GM18507 (cell line): ENCODE data around the gene MAN2B2.
A peak's percentile ranks its signal among the peaks of the same experiment; 100 is the strongest.

ENCODE experiments used
- DNase-seq: peaks from one replicate; pipeline ENCODE4 v3.0.0; 2011; ENCODE audit warnings: low read depth; ENCODE audit not compliant: insufficient read length; ENCODE audit errors: extremely low spot score
- FAIRE-seq: peaks from 2 replicates; lab custom pipeline; 2011; peaks lifted over from hg19 to GRCh38; lab: Jason Lieb, UNC

The MAN2B2 gene

DNA sequence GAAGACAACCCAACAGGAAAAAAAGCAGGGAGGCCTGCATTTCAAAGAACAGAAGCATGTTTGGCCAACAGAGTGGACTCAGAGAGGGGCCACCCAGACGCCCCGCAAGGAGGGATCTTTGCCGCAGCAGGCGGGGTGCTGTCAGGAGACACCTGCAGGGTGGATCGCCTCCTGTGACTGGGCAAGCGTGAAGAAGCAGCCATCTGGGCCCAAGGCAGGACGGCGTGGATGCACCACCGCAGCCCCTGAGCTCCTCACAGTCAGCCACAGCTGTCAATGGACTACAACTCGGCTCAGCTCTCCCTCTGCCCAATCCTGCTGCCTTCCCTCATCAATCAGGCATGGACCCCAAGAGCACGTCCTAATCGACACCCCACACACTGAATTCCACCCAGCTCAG is 32.0 kb upstream of the MAN2B2 start:
- DNase-seq, result no peak
- FAIRE-seq, result no peak

GRCh38 chr4:6546091-6546490 is 28.9 kb upstream of the MAN2B2 start:
- FAIRE-seq (no peak), DNase-seq (no peak)

GRCh38 chr4:6546681-6547447 is 28.1 kb upstream of the MAN2B2 start:
- FAIRE-seq, result peak; percentile 77

GRCh38 chr4:6548201-6548881 is 26.6 kb upstream of the MAN2B2 start:
- no peak for FAIRE-seq
- no peak for DNase-seq

More at GRCh38 chr4:6546681-6547447, 28.1 kb upstream of the MAN2B2 start:
- DNase-seq, result peak; percentile 28

DNA sequence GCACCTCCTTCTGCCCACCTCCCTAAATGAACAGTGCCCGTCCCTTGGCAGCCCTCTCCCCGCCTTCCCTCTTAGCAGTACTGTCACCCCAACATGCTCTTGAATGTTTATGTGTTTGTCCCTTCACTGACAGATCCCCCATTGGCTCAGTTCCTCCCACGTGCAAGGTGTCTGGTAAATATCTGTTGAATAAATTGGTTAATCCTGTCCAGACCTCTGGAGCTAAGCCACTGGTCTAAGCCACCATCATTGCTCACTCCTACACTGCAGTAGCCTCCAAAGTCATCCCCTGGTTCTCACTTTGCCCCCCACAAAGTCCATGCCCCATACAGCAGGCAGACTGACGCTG is 26.1 kb upstream of the MAN2B2 start:
- FAIRE-seq (no peak), DNase-seq (no peak)

DNA sequence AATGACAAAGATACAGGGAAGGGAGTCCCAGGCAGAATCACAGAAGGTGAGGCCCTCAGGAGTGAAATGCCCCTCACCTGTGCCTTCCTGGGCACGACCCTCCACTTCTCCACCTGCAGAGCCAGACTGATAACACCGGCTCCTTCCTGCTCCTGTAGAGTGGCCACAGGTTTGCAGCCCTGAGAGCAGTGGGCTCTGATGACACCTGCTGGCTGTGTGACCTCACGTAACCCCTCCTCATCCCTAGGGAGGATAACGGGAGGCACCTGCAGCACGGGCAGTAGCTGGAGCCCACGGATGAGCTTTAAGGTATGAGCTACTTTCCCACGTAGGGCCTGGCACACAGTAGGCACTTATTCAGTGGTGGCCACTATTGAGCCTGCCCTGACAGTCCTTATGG is 25.5 kb upstream of the MAN2B2 start:
- no peak for FAIRE-seq
- no peak for DNase-seq

DNA sequence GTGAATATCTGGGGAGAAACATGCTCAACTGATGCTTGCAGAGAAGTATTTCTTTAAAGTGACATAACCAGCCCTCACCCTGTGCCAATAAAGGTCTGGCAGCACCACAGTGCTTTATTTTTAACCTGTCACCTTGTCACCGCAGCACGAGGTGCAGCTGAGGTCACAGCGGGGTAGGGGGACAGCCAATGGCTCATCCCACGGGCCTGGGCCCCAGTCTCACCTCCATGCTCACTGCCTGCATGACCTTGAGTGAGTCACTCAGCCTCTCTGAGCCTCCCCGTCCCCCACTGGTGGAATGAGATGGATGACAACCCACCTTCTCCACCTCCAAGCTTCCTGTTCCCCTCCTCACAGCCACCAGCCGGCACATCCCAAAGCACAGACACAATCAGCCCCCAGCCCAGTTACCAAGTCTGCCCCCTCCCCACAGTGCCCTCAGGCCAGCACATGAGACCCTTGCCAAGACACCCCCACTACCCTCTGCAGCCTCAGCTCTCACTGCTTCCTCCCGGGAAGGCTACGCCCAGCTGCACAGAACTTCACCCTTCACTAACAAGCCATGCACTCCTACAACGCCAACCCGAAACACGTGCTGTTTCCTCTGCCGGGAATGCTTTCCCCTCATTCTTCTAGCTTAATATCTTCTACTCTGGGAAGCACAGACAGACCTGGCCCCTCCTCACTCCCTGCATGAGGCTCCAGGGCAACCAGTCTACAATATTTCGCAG is 24.9 kb upstream of the MAN2B2 start:
- no peak for FAIRE-seq
- no peak for DNase-seq

DNA sequence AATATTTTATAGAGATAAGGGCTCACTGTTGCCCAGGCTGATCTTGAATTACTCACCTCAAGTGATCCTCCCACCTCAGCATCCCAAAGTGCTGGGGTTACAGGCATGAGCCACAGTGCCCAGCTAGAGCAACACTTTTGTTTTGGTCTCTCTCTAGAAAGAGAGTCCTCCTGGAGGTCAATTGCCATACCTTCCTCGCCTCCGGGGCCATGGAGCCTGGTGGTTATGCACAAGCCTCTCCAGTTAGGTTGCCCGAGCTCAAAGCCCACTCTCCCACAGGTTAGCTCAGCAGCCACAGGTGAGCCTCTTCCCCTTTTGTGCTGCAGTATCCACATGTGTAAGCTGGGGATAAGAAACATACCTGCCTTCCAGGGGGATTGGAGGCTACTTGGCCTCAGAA is 24.2 kb upstream of the MAN2B2 start:
- DNase-seq (no peak), FAIRE-seq (no peak)

GRCh38 chr4:6551660-6552059 is 23.3 kb upstream of the MAN2B2 start:
- DNase-seq, result no peak
- FAIRE-seq, result no peak

GRCh38 chr4:6555519-6555918 is 19.5 kb upstream of the MAN2B2 start:
- DNase-seq (no peak), FAIRE-seq (no peak)

DNA sequence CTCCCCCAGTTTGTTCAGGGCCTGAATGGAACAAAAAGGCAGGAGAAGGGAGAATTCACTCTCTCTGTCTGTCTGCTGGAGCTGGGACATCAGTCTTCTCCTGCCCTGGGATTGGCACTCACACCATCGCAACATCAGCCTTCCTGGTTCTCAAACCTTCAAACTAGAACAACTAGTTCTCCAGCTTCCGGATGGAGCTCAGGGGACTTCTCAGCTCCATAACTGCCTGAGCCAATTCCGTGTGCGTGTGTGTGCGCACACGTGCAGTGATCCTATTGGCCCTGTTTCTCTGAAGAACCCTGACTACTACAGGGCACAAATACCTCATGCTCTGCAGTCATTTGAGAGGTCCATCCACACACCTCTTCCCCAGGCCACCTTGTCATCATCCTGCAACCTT is 18.7 kb upstream of the MAN2B2 start:
- no peak for FAIRE-seq
- DNase-seq, result no peak

DNA sequence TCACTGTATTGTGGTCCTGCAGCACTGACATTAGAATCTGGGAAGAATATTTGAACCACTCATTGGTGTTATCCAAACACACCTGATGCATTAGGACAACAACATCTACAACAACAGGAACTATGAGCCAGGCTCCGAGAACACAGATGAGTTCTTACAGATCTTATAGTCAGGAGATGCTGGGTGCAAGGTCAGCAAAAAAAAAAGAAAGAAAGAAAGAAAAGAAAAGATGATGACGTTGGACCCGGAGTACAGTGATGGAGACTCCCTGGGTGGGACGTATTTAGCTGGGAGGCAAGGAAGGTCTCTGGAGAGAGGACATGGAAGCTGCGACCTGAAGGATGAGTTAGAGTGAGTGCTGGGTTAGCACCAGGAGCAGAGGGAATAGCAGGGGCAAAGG is 17.8 kb upstream of the MAN2B2 start:
- DNase-seq (no peak), FAIRE-seq (no peak)

DNA sequence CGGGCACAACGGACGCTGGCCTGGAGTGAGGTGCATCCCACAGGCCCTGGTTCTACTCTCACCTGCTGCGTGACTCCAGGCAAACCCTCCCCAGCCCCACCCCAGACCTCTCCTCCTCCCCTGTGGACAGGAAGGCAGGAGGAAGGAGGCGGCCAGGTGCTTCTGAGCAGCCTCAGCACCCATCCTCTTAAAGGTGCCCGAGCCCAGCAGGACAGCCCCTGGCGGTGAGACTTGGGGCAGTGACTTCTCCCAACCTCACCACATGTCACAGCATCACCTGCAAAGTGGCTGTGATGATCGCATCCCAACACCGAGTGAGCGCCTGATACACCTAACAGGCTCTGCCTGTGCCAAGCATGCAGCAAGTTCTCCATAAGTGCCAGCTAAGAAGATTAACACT is 17.1 kb upstream of the MAN2B2 start:
- FAIRE-seq (no peak), DNase-seq (no peak)

DNA sequence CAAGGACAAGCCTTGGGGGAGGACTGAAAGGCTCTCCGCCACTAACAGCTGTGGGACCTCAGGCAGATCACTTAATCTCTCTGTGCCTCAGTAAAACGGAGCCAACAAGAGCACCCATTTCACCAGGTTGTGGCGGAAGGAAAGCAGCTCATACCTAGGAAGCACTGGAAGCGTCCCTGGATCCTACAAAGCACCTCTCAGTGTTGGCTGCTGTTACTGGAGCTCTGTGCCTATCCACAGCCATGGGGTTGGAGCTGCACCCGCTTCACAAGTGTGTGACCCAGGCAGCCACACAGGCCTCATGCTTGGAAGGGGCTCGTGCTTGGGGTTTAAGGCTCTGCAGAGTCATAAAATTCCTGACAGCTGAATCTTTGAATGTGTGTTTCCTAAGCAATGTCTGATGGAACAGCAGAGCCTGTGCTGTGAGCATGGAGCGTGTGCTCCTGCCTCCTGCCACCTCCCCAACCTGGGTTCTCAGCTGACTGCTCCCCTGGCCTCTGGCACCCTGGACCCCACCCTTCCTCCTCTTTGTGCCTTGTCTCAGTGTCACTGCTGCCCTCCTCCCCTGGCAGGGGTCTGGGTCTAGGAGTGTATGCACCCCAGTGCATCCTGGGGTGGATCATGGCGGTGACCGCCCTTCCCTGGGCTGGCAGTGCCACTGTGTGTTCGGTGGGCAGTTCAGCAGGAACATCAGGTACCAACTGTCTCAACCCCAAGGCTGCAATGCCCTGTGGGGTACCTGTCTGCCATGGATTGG is 14.4 kb upstream of the MAN2B2 start:
- FAIRE-seq, result no peak
- no peak for DNase-seq

DNA sequence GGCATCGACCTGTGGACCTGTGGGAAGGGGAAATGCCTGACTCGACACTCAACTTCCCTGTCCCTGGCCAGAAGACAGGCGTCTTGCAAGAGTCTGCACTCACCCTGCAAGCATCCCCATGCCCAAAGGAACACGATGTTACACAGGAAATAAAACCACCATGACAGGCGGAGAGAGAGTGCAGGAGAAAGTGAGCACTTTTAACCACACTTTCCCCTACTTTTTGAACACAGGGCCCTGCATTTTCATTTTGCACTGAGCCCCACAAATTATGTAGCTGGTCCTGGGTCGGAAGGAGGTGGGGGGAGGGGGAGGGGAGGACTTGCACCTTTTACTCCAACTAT is 13.8 kb upstream of the MAN2B2 start:
- DNase-seq (no peak), FAIRE-seq (no peak)

DNA sequence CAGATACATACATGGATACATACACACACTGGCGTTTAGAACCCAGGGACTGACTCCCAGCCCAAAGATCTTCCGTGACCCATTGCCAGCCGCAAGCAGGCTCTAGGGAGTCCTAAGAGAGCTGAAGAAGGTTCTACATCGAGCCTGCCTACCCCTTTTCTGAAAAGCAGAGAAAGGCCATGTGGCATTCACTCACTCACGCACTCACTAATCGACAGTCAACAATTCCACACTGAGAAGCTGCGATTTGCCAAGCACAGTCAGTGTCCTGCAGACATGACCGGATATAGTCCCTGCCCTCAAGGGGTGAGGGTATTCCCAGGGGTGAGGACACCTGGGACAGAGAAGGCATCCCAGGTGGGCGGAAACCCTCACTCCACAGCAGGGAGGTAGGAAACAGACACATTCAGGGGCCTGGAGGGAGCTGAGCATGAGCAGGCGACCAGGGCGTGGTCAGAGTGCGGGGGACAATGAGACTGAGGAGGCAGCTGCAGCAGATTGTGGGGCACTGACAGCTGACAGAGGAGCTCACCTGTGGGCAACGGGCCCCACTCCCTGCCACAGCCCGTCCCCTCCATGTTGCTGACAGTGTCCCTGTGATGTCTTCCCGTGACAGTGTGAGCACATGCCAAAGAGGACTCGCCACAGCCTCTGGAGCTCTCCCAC is 13.2 kb upstream of the MAN2B2 start:
- no peak for FAIRE-seq
- no peak for DNase-seq

- DNase-seq, result no peak
- FAIRE-seq, result no peak
These were observed 11.8 kb upstream of the MAN2B2 start for GRCh38 chr4:6562931-6563901.

DNA sequence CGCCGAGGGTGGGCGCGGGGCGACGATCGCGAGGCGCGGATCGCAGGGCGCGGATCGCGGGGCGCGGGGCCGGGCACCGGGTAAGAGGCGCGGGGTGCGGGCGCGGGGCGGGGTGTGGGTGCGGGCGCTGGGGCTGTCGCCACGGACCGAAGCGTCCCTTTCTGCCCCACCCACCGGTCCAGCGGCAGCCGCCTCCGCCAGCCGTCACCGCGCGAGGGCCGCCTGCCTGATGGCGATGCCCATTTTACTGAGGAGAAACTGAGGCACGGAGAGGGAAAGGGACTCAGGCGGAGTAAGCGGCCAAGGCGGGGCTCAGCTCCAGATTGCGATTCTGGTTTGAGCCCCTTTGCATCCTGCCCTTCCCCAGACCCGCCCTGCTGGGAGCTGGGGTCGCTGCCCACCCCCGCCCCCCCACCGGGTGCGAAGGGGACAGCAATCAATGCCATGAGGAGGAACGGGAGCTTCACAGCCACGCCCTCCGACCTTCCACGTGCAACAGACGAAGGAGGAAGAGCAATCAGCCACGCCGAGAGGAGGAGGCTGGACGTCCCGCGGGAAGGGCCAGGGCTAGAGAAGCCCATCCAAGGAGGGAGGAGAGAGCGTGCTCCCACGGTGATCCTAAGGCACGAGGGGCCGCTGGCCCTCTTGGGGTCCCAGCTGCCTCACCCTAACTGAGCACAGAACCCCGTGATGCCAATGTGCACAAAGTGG is 10.9 kb upstream of the MAN2B2 start:
- no peak for DNase-seq
- FAIRE-seq, result no peak
